Loucy (cell line): ENCODE results near the gene LGALS3BP.

ENCODE experiments used
- H2AFZ ChIP-seq: fragments of 200-600 bp; sonication (generic); 2 replicates; pipeline ENCODE4 v1.6.0; 2016; ENCODE audit warnings: antibody characterized with exemption, mild to moderate bottlenecking, low read length, moderate library complexity
- H3F3A ChIP-seq: fragments of 200-600 bp; 2 replicates; pipeline ENCODE4 v1.6.0; 2016; ENCODE audit warnings: antibody characterized with exemption, low read depth, mild to moderate bottlenecking
- H3K27me3 ChIP-seq: fragments of 200-600 bp; sonication (generic); 2 replicates; pipeline ENCODE4 v1.6.1; 2014; ENCODE audit warnings: low read length, mild to moderate bottlenecking; ENCODE audit not compliant: insufficient read depth, poor library complexity, severe bottlenecking
- H3K36me3 ChIP-seq: fragments of 200-600 bp; sonication (generic); 2 replicates; pipeline ENCODE4 v1.6.1; 2016; ENCODE audit warnings: low read length; ENCODE audit not compliant: insufficient read depth
- H3K4me1 ChIP-seq: fragments of 200-600 bp; sonication (generic); 2 replicates; pipeline ENCODE4 v1.5.1; 2014; ENCODE audit warnings: low read length, mild to moderate bottlenecking; ENCODE audit not compliant: insufficient read depth, poor library complexity, severe bottlenecking
- H3K4me2 ChIP-seq: fragments of 200-600 bp; sonication (generic); 2 replicates; pipeline ENCODE4 v1.6.0; 2014; ENCODE audit warnings: antibody characterized with exemption, low read length, low read depth, mild to moderate bottlenecking; ENCODE audit not compliant: poor library complexity, severe bottlenecking
- H3K4me3 ChIP-seq: fragments of 200-600 bp; sonication (generic); 2 replicates; pipeline ENCODE4 v1.5.1; 2014; ENCODE audit warnings: low read length, mild to moderate bottlenecking, mixed read lengths; ENCODE audit not compliant: poor library complexity, severe bottlenecking
- H3K79me2 ChIP-seq: fragments of 200-600 bp; sonication (generic); 2 replicates; pipeline ENCODE4 v1.6.1; 2014; ENCODE audit warnings: low read length; ENCODE audit not compliant: insufficient read depth
- H3K9ac ChIP-seq: fragments of 200-600 bp; sonication (generic); 2 replicates; pipeline ENCODE4 v1.6.0; 2014; ENCODE audit warnings: mild to moderate bottlenecking, low read depth, low read length, moderate library complexity; ENCODE audit not compliant: poor library complexity, severe bottlenecking
- H3K9me2 ChIP-seq: fragments of 200-600 bp; sonication (generic); replicated peaks from 2 replicates; pipeline ENCODE4 v1.6.1; 2016; ENCODE audit warnings: low read depth, low read length, mixed read lengths
- H3K9me3 ChIP-seq: fragments of 200-600 bp; sonication (generic); 2 replicates; pipeline ENCODE4 v1.6.1; 2014; ENCODE audit warnings: mild to moderate bottlenecking, antibody characterized with exemption, low read length, low read depth; ENCODE audit not compliant: insufficient read depth
- H4K20me1 ChIP-seq: fragments of 200-600 bp; sonication (generic); 2 replicates; pipeline ENCODE4 v1.6.0; 2014; ENCODE audit warnings: antibody characterized with exemption, low read length, mild to moderate bottlenecking; ENCODE audit not compliant: insufficient read depth, poor library complexity, severe bottlenecking
- CTCF ChIP-seq: fragments of 200-600 bp; sonication (generic); conservative IDR thresholded peaks from 2 replicates; pipeline ENCODE4 v1.5.1; 2014; ENCODE audit warnings: mild to moderate bottlenecking, antibody characterized with exemption, low read length
- EZH2phosphoT487 ChIP-seq: fragments of 200-600 bp; IDR thresholded peaks from 2 replicates; pipeline ENCODE4 v1.6.1; 2018; ENCODE audit warnings: antibody characterized with exemption, mild to moderate bottlenecking, moderate library complexity, borderline replicate concordance

Gene LGALS3BP

GRCh38 chr17:79003661-79004411, 24.1 kb upstream of the LGALS3BP start:
- H3K4me3 ChIP-seq, result no peak overlapping the region
- peaks cover 88% of the 10 kb centered on the region for H3K79me2 ChIP-seq
- H3K27me3 ChIP-seq, result no peaks in the 10 kb centered on the region
- H3K9ac ChIP-seq, result no peak overlapping the region
- no peaks in the 10 kb centered on the region for H3K9me2 ChIP-seq
- H3K36me3 ChIP-seq, result peaks cover 3% of the 10 kb centered on the region; the same call in 1 of the 2 replicates
- H3F3A ChIP-seq, result no peaks in the 10 kb centered on the region
- TF ChIP-seq CTCF, result no peak
- TF ChIP-seq EZH2phosphoT487, result no peak
- H2AFZ ChIP-seq, result no peak overlapping the region
- peak overlapping the region; percentile 32 for H3K4me2 ChIP-seq
- H3K4me1 ChIP-seq, result peaks cover 44% of the 10 kb centered on the region
- H3K9me3 ChIP-seq, result no peaks in the 10 kb centered on the region
- peaks cover 63% of the 10 kb centered on the region for H4K20me1 ChIP-seq

GRCh38 chr17:79002796-79003593, 23.3 kb upstream of the LGALS3BP start:
- peaks cover 11% of the 10 kb centered on the region; the same call in 1 of the 2 replicates for H3K36me3 ChIP-seq

GRCh38 chr17:79002291-79002690, 22.6 kb upstream of the LGALS3BP start:
- H3K9me3 ChIP-seq, result no peaks in the 10 kb centered on the region
- no peak overlapping the region for H3K4me3 ChIP-seq
- peaks cover 18% of the 10 kb centered on the region; the same call in 1 of the 2 replicates for H3K36me3 ChIP-seq
- H3F3A ChIP-seq, result no peaks in the 10 kb centered on the region
- H3K4me2 ChIP-seq, result no peak overlapping the region
- no peaks in the 10 kb centered on the region for H3K27me3 ChIP-seq
- H3K9me2 ChIP-seq, result no peaks in the 10 kb centered on the region
- no peak for TF ChIP-seq CTCF
- H2AFZ ChIP-seq, result no peak overlapping the region
- H3K4me1 ChIP-seq, result peaks cover 28% of the 10 kb centered on the region
- H3K79me2 ChIP-seq, result peaks cover 77% of the 10 kb centered on the region
- peaks cover 52% of the 10 kb centered on the region for H4K20me1 ChIP-seq
- H3K9ac ChIP-seq, result no peak overlapping the region

More at GRCh38 chr17:79002796-79003593, 23.3 kb upstream of the LGALS3BP start:
- Histone ChIP-seq H3K9me3 (no peaks in the 10 kb centered on the region), H3F3A (no peaks in the 10 kb centered on the region), H3K4me1 (peaks cover 35% of the 10 kb centered on the region), H3K9me2 (no peaks in the 10 kb centered on the region), H4K20me1 (peaks cover 54% of the 10 kb centered on the region), H3K9ac (no peak overlapping the region), H3K4me2 (peak overlapping the region; percentile 32), H3K27me3 (no peaks in the 10 kb centered on the region), H2AFZ (no peak overlapping the region), H3K79me2 (peaks cover 84% of the 10 kb centered on the region), H3K4me3 (no peak overlapping the region)
- TF ChIP-seq CTCF (no peak), EZH2phosphoT487 (no peak)
